NAMALWA (cell line): Measurements from ENCODE around the gene IL4R.
"Not testable (repeated sequence)": the region's sequence is repeated elsewhere in the genome, so short reads cannot be mapped to it uniquely, and the experiment has no call there.

Source experiments
- DNase-seq: peaks from one replicate; pipeline ENCODE4 v3.0.0-alpha.2; 2015; ENCODE audit warnings: low spot score

IL4R gene

DNA sequence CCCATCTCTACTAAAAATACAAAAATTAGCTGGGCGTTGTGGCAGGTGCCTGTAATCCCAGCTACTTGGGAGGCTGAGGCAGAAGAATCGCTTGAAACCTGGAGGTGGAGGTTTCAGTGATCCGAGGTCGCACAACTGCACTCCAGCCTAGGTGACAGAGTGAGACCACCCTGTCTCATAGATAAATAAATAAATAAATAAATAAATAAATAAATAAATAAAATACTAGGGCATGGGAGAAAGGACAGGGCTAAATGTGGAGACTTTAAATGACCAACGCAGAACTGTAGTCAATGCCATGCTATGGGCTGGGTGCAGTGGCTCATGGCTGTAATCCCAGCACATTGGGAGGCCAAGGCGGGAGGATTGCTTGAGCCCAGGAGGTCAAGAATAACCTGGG lies 25.5 kb upstream of the IL4R start:
- DNase-seq: not testable (repeated sequence)

DNA sequence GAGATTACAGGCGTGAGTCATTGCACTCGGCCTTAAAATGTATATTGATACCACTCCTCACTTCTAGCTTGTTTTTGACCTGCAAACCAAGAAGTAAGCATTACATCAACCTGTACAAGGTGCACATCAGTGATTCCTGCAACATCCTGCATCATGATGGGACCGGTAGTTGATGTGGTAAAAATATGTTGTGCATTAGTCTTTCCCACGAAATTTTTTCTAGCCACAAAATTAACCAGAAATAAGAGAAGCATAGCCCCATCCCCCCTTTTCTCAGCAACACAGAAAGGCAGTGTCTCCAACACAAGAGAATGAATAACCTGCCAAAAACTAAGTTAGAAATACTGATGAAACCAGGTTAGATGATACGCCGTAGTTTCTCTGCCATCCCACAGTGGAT lies 24.1 kb upstream of the IL4R start:
- no peak for DNase-seq

DNA sequence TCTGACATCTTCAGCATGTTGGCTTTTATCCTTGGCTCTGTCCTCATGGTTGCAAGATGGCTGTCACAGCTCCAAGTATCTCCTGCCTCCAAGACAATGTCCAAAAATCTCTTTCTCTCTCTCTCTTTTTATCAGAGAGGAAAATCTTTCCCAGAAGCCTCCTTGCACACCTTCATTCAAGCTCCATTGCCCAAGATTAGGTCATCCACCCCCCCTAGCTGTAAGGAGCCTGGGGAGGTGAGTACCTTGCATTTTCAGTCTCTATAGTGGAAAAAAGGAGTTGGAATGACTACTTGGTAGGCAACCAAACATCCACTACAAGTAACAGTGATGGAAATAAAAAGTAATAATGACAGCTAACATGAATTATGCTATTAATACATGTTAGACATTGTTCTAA lies 23.2 kb upstream of the IL4R start:
- no peak for DNase-seq

DNA sequence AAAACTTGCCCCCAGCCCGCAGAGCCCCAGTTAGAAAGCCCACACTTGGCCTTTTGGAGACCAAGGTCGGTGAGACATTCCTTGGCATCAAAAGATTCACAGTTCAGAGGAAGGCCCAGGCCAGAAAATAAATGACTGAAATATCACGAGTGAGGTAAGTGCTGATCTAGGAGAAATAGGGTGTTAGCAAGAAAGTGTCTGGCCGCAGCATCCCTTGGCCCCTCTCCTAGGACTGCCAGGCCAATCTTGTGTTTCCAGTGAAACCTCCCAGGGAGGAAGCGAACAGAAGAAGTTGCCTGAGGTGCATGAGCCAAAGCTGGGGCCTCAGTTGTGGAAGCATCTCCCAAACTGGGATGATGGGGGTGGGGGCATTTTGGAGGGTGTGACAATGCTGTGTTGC lies 22.7 kb upstream of the IL4R start:
- DNase-seq: no peak

DNA sequence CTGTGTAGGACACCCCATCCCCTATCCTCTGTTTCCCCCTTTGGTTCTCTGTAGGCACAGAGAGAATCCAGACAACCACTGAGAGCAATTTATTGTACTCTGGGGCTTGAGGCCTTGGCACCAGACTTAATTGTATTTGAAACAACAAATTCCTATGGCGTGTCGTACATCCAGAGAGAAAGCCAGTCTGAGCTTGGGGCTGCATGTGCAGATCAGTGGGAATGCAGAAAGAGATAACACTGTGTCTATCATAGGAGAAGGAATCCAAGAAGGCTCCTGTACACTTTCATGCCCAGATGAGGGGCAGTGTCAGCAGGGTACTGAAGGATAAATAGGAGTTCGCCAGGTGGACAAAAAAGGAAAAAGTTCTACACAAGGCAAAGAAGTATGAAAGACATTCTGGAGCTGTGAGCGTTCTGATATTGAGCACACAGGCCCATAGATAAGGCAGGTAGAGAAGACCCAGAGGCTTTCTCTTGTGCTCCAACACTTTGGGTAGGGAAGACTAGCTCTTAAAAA lies 22.0 kb upstream of the IL4R start:
- no peak for DNase-seq

DNA sequence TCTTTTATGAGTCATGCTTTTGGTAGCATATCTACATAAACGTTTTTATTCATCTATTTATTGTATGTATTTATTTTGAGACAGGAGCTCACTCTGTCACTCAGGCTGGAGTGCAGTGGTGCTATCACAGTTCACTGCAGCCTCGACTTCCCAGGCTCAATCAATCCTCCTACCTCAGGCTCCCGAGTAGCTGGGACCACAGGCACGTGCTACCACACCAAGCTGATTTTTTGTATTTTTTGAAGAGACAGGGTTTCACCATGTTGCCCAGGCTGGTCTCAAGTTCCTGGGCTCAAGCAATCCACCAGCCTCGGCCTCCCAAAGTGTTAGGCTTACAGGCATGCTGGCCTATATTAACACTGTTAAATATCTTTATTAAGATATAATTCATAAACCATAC lies 20.4 kb upstream of the IL4R start:
- DNase-seq: no peak

DNA sequence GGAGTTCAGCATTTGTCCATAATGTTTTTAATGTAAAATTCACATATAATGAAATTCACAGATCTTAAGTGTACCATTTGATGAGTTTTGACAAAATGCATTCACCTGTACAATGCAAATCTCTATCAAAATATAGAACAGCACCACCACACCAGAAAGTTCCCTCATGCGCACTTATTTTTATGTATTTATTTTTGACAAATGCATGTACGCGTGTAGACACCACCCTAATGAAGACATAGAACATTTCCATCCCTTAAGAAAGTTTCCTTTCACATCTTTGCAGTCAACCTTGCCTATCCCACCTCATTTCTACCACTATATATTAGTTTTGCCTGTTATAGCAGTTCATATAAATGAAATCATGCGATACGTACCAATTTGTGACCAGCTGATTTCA lies 15.6 kb upstream of the IL4R start:
- no peak for DNase-seq

DNA sequence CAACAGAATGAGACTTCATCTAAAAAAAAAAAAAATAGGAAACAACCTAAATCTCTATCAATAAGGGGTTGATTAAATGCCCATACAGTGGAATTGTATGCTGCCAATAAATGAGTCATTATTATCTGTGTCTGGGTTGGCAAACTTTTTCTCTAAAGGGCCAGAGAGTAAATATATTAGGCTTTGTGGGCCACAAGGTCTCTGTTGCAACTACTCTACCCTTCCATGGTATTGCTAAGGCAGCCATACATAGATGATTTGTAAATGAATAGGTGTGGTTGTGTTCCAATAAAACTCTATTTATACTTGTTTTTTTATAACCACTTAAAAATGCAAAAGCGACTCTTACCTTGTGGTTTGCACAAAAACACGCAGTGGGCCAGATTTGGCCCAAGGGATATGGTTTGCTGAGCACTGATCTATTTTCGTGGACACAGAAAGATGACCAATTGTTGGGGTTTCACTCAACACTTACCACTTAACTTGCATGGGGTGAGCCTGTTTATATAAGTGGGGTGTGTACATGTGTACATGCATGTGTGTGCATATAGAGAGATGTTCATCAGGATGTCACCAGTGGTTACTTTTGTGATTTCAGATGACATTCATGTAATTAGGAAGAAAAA lies 12.4 kb upstream of the IL4R start:
- DNase-seq: no peak

DNA sequence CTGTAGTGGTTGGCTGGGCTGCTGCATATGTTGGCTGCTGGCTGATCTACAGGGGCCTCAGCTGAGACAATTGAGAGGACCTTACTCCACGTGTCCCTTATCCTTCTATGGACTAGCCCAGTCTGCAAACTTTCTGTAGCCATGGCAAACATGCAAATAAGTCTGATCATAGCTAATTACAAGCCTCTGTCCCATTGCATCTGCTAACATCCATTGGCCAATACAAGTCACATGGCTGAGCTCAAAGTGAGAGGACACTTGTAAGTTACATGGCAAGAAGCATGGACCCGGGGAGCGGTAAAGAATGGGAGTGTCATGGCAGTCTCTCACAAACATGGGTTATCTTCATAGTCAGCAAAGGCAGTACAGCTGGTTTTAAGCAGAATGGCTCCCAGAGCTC lies 11.6 kb upstream of the IL4R start:
- DNase-seq: peak; percentile 63

DNA sequence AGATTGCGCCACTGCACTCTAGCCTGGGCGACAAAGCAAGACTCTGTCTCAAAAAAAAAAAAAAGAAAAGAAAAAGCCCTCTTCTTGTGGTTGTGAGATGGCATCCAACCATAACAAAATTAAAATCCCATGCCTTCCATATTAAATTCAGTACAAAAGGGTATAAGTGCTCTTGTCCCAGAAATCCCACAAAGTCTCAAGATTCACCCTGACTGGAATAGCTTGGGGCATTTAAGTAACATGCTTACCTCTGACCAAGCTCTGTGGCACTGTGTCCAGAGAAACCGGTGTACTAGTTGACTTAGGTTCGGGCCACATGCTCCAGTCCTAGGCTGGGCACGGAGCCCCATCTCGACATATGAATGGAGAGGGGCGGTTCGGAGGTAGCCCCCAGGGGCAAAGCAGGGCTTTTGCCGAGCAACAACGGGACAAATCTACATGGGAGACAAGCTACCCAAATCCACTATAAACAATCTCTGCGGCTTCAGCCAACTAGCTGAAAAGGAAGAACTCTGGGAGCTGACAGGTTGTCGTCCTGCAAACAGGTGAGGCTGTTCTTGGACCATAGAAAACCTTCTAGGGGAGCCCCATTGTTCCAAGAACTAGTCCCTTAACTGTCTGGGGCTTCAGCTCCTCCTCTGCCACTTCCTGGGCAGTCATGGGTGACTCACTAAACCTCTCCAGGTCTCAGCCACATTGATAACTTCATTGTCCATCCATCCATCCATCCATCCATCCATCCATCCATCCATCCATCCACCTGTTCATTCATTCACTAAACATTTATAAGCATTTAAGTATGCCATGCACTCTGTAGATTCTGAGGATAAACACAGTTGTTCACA lies 10.3 kb upstream of the IL4R start:
- DNase-seq: no peak

DNA sequence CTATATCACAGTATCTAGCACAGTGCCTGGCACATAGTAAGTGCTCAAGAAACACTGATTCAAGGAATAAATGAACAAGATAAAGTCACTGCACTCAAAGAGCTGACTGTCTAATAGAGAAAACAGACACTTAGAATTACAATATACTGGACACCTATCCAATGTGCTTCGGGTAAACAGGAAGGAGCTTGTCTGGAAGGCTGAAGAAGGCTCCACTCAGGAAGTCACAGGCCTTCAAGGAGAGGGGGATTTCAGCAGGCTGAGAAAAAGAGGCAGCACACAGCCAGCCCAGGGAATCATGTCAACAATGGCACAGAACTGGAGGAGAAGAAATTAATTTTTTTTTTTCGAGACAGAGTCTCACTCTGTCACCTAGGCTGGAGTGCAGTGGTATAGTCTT lies 9.7 kb upstream of the IL4R start:
- no peak for DNase-seq

DNA sequence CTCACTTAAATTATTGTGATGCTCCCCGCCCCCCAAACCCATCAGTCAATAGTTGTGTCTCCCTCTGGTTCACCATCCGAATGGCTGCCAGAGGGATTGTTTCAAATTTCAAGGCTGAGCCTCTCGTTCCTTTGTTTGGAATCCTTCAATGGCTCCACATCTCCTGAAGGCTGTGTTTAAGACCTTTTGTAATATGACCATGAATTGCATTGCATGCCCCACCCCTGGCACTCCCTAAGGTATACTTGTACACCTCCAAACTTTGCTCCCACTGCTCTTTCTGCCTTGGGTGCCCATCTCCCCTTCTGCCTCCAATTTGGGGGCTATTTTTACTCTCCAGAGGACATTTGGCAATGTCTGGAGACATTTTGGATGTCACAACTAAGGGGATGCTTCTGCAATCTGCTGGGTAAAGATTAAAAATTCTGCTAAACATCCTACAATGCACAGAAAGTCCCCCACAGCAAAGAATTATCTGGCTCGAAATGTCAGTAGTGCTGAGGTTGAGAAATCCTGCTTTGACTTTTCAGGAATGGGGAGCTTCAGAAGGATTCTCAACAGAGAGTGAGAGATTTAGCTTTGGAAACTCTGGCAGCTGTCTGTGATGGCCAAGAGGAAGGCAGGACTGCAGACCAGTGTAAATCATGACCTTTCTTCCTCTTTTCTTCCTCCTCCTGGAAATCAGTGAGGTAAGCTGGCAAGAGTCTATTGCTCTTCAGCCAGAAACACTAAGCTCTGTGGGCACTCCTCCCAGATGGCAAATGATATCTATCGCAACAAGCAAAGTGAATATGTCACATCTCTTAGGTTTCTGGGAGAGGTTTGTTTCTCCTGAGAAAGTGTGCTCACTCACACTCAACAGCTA lies 8.7 kb upstream of the IL4R start:
- DNase-seq: no peak

DNA sequence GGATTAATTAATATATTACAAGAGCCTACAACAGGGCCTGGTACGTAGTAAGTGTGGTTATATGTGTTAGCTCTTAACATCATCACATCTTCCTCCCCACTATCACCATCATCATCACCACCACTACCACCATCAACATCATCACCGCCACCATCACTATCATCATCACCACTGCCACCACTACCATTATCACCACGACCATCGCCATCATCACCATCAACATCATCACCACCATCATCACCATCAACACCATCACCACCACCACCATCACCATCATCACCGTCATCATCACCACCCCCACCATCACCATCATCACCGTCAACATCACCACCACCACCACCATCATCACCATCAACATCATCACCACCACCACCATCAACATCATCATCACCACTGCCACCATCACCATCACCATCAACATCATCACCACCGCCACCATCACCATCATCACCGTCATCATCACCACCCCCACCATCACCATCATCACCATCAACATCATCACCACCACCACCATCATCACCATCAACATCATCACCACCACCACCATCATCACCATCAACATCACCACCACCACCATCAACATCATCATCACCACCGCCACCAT lies 7.8 kb upstream of the IL4R start:
- DNase-seq: no peak

DNA sequence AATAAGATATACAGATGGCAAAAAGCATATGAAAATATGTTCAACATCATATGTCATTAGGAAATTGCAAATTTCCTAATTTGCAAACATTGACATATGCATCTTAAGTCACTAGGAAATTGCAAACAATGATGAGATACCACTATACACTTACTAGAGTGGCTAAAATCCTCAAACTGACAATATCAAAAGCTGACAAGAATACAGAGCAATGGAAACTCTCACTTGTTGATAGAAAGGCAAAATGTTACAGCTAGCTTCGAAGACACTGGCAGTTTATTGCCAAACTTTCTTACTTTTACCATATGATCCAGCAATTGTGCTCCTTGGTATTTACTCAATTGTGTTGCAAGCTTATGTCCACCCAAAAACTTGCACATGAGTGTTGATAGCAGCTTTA lies 5.0 kb upstream of the IL4R start:
- no peak for DNase-seq

DNA sequence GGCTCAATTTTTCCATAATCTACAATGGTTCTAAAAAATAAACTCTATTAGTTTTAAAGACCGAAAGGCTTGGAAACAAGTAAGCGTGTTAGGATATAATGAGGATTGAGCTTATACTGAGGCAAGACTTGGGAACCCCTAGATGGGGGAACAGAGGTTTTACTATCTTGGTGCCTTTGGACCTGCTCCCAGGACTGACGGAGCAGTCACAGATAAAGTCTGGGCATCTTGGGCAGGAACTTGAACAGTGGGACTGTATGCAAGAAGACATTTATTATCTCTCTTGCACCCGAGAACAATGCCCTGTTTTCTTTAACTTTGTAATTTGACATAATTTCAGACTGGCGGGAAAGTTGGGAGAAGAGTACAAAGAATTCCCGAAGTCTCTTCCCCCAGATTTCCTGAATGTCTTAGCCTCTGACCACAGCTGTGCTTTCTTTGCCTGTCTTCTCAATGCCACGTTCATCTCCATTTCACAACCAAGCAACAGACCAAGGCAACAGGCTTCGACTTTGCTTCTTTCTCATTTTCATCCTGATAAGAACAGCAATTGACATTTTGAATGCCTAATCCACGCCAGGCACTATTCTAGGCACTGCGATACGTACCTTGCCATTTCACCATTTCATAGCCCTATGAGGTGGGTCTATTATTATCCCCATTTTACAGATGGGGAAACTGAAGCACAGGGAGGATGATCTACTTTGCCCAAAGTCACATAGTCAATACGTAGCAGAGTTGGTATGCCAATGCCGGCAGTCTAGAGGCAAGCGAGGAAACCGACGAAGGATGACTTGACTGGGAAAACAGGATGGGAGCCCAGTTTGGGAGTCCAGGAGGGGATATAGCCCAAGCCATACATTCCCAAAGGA lies 3.0 kb upstream of the IL4R start:
- DNase-seq: no peak

DNA sequence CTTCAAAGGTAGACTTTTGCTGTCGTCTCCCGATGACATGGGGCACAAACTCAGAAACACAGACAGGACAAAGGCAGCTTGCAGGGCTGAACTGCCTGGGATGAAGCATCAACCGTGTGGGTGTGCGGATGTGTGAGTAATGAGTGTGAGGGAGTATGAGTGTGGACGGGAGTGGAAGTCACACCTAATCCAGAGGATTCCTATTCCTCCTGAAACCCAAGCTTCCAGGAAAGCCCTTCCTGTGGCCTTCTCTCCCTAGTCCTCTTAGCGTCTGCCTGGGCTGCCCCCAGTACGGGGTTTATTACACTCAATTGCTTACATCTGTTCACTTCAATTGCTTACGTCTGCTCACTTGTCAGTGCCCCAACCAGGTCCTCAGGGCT lies 2.3 kb upstream of the IL4R start:
- no peak for DNase-seq

DNA sequence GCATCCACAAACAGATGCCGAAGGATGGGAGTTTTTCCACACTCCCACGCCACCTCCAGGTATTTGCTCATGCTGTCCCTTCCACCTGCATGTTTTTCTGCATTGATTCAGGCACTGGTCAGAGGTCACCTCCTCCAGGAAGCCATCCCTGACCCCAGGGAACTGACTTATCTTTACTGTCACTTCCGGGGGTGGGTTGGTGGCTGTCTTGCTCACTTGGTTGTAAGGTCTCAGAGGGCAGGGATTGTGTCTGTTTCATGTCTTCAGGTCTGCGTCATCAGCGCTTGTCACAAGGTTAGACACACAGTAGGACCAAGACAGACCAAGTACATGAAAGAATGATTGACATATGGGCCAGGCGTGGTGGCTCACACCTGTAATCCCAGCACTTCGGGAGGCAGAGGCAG lies 1.9 kb upstream of the IL4R start:
- no peak for DNase-seq

DNA sequence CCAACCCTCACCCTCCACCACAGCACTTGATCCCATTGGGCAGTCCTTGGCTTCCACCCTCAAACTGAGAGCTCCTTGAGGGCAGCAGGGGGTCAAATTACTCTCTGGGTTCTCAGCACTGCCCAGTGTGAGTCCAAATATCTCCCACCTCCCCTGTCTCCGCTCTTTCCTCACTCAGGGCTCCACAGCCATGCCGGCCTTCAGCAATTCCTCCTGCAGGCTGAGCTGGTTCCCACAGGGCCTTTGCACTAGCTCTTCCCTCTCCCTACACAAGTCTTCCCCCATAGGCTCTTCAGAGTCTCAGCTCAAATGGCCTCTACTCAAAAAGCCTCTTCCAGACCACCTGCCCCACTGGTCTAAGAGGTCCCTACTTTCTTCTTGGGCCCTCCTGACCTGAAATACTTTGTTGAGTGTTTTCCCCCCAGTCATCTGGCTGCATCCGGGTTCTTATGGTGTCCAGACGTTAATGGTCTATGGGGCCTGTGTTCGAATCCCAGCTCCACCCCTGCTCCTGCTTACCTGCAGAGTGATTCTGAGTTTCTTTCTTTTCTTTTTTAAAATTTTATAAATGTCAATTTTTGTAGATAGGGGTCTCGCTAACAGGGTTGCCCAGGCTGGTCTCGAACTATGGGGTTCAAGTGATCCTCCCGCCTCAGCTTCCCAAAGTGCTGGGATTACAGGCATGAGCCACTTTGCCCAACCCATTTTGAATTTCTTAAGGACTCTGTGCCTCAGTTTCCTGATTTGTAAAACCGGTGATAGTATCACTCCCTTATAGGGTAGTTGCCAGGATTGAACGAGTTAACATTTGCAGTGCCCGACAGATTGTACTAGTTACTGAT lies 973 bp upstream of the IL4R start:
- no peak for DNase-seq

DNA sequence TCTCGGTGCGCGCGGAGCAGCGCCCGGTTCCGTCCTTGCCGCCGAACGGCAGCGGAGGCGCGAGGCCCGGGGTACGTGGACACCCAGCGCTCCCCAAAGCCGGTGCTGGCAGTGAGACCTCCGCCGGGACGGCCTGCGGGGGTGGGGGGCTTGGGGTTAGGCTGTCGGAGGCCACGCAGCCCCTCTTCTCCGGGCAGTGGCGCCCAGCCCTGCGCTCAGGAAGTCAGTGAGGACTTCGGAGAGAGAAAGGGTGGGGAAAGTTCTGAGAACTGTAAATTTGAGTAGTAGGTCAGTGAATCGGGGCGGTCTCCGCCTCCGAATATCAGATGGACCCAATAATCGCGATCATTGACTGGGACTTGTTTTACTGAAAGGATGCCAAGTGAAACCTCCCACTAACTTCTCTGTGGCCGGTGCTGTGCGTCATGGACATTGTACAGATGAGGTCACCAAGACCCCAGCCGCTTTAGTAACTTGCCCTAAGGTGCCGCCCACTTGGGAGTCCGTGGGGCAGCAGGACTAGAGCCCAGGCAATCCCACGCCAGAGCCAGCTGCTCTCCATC lies 468 bp downstream of the IL4R start:
- peak; percentile 58 for DNase-seq

DNA sequence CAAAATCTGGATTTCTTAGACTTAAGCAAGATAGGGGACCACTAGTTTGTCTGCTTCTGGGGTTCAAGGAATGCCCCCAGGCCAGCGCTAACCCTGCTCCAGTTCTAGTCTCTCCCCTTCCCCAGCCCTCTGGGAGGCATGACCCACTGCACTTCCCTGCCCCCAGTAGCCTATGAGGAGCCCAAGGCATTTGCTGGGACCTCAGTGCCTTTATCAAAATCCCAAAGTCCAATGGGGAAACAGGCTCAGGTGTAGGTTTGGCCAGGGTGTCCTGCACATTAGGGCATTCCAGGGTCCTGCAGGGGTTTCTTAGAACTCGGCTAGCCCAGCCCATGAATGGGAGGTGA lies 1.2 kb downstream of the IL4R start:
- no peak for DNase-seq
